Endothelial cell of umbilical vein (primary cell): ENCODE data around the gene KDSR. TPM values are rescaled to one million over a fixed set of nuclear protein-coding genes. Genes with fewer than 3 reads are reported as not detected.

ENCODE experiments used
- BruUV-seq: library from RNA; stranded (reverse); fragments of 400-500 nt; replicated peaks from 2 replicates; lab custom pipeline; 2021; lab: Mats Ljungman, UMichigan
- CTCF ChIA-PET: fragments of 300-600, 350-600 bp; sonication (Branson Sonifier 250); formaldehyde crosslinking; loops from one replicate; lab custom pipeline; 2021; ENCODE audit warnings: antibody characterized with exemption, inconsistent platforms; lab: Charles Lee
- POLR2A ChIA-PET: fragments of 300-600, 350-600 bp; sonication (Branson Sonifier 250); formaldehyde crosslinking; loops from one replicate; lab custom pipeline; 2021; ENCODE audit warnings: antibody characterized with exemption, inconsistent platforms; lab: Charles Lee
- DNase-seq: peaks from one replicate; pipeline ENCODE4 v3.0.0-alpha.2; 2011; ENCODE audit warnings: low read depth, low spot score
- FAIRE-seq: peaks from 2 replicates; lab custom pipeline; 2011; peaks lifted over from hg19 to GRCh38; lab: Jason Lieb, UNC
- H2AFZ ChIP-seq: 2 replicates; pipeline ENCODE4 v1.6.0; 2012; ENCODE audit warnings: low read depth, low read length, control low read depth, inconsistent platforms
- H3K27ac ChIP-seq: 2 replicates; pipeline ENCODE4 v1.5.1; 2011; ENCODE audit warnings: low read depth, mild to moderate bottlenecking, control low read depth, low read length, moderate library complexity; ENCODE audit not compliant: insufficient read depth
- H3K27me3 ChIP-seq, 2 experiments: 2 replicates each; pipeline versions ENCODE4 v1.6.0 to v1.6.1; 2011; ENCODE audit warnings: low read length in 2 of 2, mixed read lengths in 1 of 2; ENCODE audit not compliant: control insufficient read depth in 2 of 2, insufficient read depth in 2 of 2
- H3K36me3 ChIP-seq, 2 experiments: 2 replicates in 1 of 2; 3 replicates in 1 of 2; pipeline ENCODE4 v1.5.1; 2011; ENCODE audit warnings: low read length in 2 of 2, mild to moderate bottlenecking in 1 of 2, moderate library complexity in 1 of 2; ENCODE audit not compliant: control insufficient read depth in 2 of 2, insufficient read depth in 2 of 2; ENCODE audit errors: extremely low read depth in 1 of 2
- H3K4me1 ChIP-seq: 3 replicates; pipeline ENCODE4 v1.5.1; 2011; ENCODE audit warnings: mild to moderate bottlenecking, low read length; ENCODE audit not compliant: control insufficient read depth, insufficient read depth; ENCODE audit errors: extremely low read depth
- H3K4me2 ChIP-seq: 2 replicates; pipeline ENCODE4 v1.6.1; 2011; ENCODE audit warnings: low read length, control low read depth, mixed read lengths; ENCODE audit not compliant: insufficient read depth
- H3K4me3 ChIP-seq, 3 experiments: fragments of 200-600 bp in 1 of 3; sonication (generic), shearing (Covaris generic) in 1 of 3; replicated peaks in 1 of 3; 2 replicates each; pipeline ENCODE4 v1.5.1; 2011 to 2016; ENCODE audit warnings: control low read depth in 3 of 3, low read length in 3 of 3, mild to moderate bottlenecking in 2 of 3, inconsistent platforms in 1 of 3, low read depth in 1 of 3, moderate library complexity in 1 of 3; ENCODE audit not compliant: insufficient read depth in 1 of 3
- H3K79me2 ChIP-seq: 2 replicates; pipeline ENCODE4 v1.6.0; 2012; ENCODE audit warnings: low read length, inconsistent platforms; ENCODE audit not compliant: control insufficient read depth, insufficient read depth
- H3K9ac ChIP-seq: replicated peaks from 2 replicates; pipeline ENCODE3; 2011; ENCODE audit warnings: low read length, control low read depth; ENCODE audit not compliant: insufficient read depth; ENCODE audit errors: extremely low read depth
- H3K9me1 ChIP-seq: replicated peaks from 3 replicates; pipeline ENCODE4 v1.6.0; 2011; ENCODE audit warnings: mild to moderate bottlenecking, low read length; ENCODE audit not compliant: control insufficient read depth, insufficient read depth; ENCODE audit errors: extremely low read depth
- H3K9me3 ChIP-seq: replicated peaks from 2 replicates; pipeline ENCODE4 v1.5.1; 2012; ENCODE audit warnings: low read length, inconsistent platforms; ENCODE audit not compliant: control insufficient read depth, insufficient read depth
- H4K20me1 ChIP-seq: replicated peaks from 2 replicates; pipeline ENCODE3; 2011; ENCODE audit warnings: mild to moderate bottlenecking, low read length; ENCODE audit not compliant: control insufficient read depth, insufficient read depth; ENCODE audit errors: extremely low read depth
- CTCF ChIP-seq, 2 donors: IDR thresholded peaks; 1 replicate in 1 of 2; 2 replicates in 1 of 2; pipeline ENCODE4 v1.5.1; 2011; ENCODE audit warnings: low read length in 2 of 2, mild to moderate bottlenecking in 2 of 2, moderate library complexity in 2 of 2, control low read depth in 1 of 2, inconsistent platforms in 1 of 2, low read depth in 1 of 2; ENCODE audit not compliant: insufficient read depth in 1 of 2; ENCODE audit errors: extremely low read depth in 1 of 2
- EZH2 ChIP-seq: IDR thresholded peaks from 2 replicates; pipeline ENCODE4 v1.6.1; 2012; ENCODE audit warnings: borderline replicate concordance, low read depth, mild to moderate bottlenecking, moderate library complexity, low read length, inconsistent platforms; ENCODE audit not compliant: severe bottlenecking
- FOS ChIP-seq: IDR thresholded peaks from 2 replicates; pipeline ENCODE4 v1.6.1; 2011; ENCODE audit warnings: mild to moderate bottlenecking, low read length, moderate library complexity, borderline replicate concordance; ENCODE audit not compliant: insufficient read depth
- GATA2 ChIP-seq: IDR thresholded peaks from 2 replicates; pipeline ENCODE4 v1.7.0; 2011; ENCODE audit warnings: low read depth, mild to moderate bottlenecking, moderate library complexity, mixed read lengths, low read length; ENCODE audit not compliant: insufficient read length, insufficient read depth
- JUN ChIP-seq: IDR thresholded peaks from 2 replicates; pipeline ENCODE4 v1.6.1; 2011; ENCODE audit warnings: borderline replicate concordance, low read depth; ENCODE audit not compliant: insufficient read length, insufficient read depth
- MAX ChIP-seq: IDR thresholded peaks from 2 replicates; pipeline ENCODE4 v1.6.1; 2011; ENCODE audit not compliant: insufficient read depth, insufficient read length
- MYC ChIP-seq: IDR thresholded peaks from one replicate; pipeline ENCODE4 v1.6.1; 2011; ENCODE audit warnings: mild to moderate bottlenecking, low read depth, low read length
- POLR2A ChIP-seq: IDR thresholded peaks from 2 replicates; pipeline ENCODE4 v1.6.1; 2012; ENCODE audit warnings: low read depth, mild to moderate bottlenecking, control low read depth, low read length
- POLR2AphosphoS5 ChIP-seq: IDR thresholded peaks from 2 replicates; pipeline ENCODE4 v1.6.1; 2012; ENCODE audit warnings: low read depth, mild to moderate bottlenecking, control low read depth, low read length, moderate library complexity; ENCODE audit not compliant: insufficient read depth
- dilution Hi-C: fragments of 300-500 bp; cut with MboI; formaldehyde crosslinking; loops from one replicate; pipeline ENCODE4 v1.15.0; 2019; ENCODE audit warnings: low sequenced_read_pairs; ENCODE audit not compliant: extremely low pct_ligation_motif_present
- intact Hi-C: fragments of 100-400 bp; cut with micrococcal nuclease; formaldehyde crosslinking; loops from one replicate; pipeline ENCODE4 v1.10.0; 2022
- polyA plus RNA-seq, 4 experiments: library from polyadenylated mRNA; depleted of rRNA in 3 of 4; stranded (reverse) in 3 of 4; unstranded in 1 of 4; fragments of >200 nt; gene quantifications; 2 replicates each; pipeline versions ENCODE4 v1.2.1 to v1.2.3, GENCODE V29; 2011 to 2012; ENCODE audit warnings: missing spikeins in 1 of 4
- total RNA-seq: library from RNA; stranded (reverse); gene quantifications from 2 replicates; pipeline ENCODE4 v1.2.3, GENCODE V29; 2021

Gene KDSR
- total and polyA plus RNA-seq, 2 donors (not counting 3 experiments of a cell fraction or from before 2014, with no cell fraction given), result 17.1 to 43.1 TPM

DNA sequence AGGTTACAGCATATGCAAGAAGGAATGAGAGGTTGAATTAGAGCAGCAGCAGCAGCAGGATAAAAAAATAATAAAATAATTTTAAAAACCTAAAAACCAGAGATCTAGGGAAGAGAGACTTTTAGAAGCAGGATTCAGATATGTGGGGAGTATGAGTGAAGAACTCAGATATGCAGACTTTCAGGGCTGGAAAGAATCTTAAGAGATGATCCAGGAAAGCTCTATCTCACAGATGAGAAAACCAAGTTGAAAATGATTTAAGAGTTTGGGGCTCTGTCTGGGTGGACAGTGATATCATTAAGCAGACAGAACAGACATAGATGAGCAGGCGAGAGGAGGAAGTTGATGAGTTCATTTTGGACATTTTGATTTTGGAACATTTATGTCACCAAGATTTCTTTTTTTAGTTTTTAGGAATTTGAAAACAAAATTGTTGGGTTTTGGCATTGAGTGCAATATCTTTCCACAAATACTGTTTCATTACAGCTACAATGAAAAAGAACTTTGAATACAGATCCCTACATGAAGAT, 79.2 kb downstream of the KDSR start:
- H3K27ac ChIP-seq, result no peak overlapping the region
- H3K4me2 ChIP-seq, result no peak overlapping the region
- FAIRE-seq (no peak), DNase-seq (no peak)
- ChIA-PET POLR2A (no interaction called here), CTCF (interaction anchor here (1.1 kb wide), 1 partner anchor 10 kb away, joined by 3 read pairs; no protein-coding TSS in a partner anchor)
- no peak overlapping the region for H3K9ac ChIP-seq
- no peaks in the 10 kb centered on the region for H3K9me1 ChIP-seq
- intact Hi-C loops, result no loop called here
- H3K4me3 ChIP-seq, result no peak overlapping the region
- H3K27me3 ChIP-seq, result no peaks in the 10 kb centered on the region
- H3K4me1 ChIP-seq, result no peaks in the 10 kb centered on the region
- H3K79me2 ChIP-seq, result no peaks in the 10 kb centered on the region
- H2AFZ ChIP-seq, result no peak overlapping the region
- no TSS peak for BruUV-seq
- no peak for TF ChIP-seq FOS
- dilution Hi-C loops, result no loop called here
- H4K20me1 ChIP-seq, result no peaks in the 10 kb centered on the region
- no peaks in the 10 kb centered on the region for H3K9me3 ChIP-seq
- no peaks in the 10 kb centered on the region for H3K36me3 ChIP-seq

DNA sequence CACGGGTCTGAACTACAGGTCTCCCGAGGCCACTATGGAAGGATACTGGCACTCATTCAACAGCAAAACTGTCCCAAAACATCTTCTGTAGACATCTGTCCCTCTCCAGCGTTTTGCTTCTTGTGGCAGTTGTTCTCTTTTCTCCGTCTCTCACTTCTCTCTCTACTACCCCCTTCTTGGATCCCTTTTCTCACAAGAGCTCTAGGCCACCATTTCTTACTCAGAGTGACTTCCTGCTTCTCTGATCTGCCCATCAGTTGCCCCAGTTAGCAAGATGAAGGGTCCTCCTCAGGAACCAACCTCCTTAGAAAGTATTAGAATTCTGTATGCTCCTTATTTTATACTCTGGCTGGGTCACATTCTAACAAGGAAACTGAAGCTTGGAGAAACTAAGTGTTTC, 80.1 kb downstream of the KDSR start:
- POLR2A ChIA-PET, result no interaction called here
- no TSS peak for BruUV-seq

More for the DNA sequence above, 80.1 kb downstream of the KDSR start:
- H3K9me1 ChIP-seq, result no peaks in the 10 kb centered on the region
- dilution Hi-C loops (no loop called here), intact Hi-C loops (no loop called here)
- FAIRE-seq, result no peak
- H3K4me1 ChIP-seq, result no peaks in the 10 kb centered on the region
- no peak overlapping the region for H3K4me2 ChIP-seq
- CTCF ChIA-PET, result no interaction called here
- no peak overlapping the region for H3K9ac ChIP-seq
- H4K20me1 ChIP-seq, result no peaks in the 10 kb centered on the region
- no peaks in the 10 kb centered on the region for H3K9me3 ChIP-seq
- no peak overlapping the region for H2AFZ ChIP-seq
- no peaks in the 10 kb centered on the region for H3K27me3 ChIP-seq
- no peaks in the 10 kb centered on the region for H3K79me2 ChIP-seq
- H3K4me3 ChIP-seq, result no peak overlapping the region
- H3K27ac ChIP-seq, result no peak overlapping the region
- DNase-seq, result no peak
- TF ChIP-seq POLR2A (no peak), FOS (no peak), POLR2AphosphoS5 (no peak), CTCF (IDR thresholded peaks at IDR 0.05; ENCODE audit: extremely low read depth in 1 of 2, insufficient read depth in 1 of 2, low read depth in 1 of 2, low read length in 2 of 2) (no peak), GATA2 (no peak), JUN (no peak), MYC (no peak), MAX (no peak), EZH2 (no peak)
- no peaks in the 10 kb centered on the region for H3K36me3 ChIP-seq
